Sigmoid colon (tissue), 3 donors: ENCODE data around the gene NUCKS1.
A peak's percentile ranks its signal among the peaks of the same experiment; 100 is the strongest.

Experiments used
- POLR2A ChIP-seq, 2 donors: fragments of 450-650 bp; IDR thresholded peaks; one replicate each; pipeline ENCODE4 v1.6.1; 2016; ENCODE audit warnings: antibody characterized with exemption in 2 of 2, mild to moderate bottlenecking in 2 of 2, moderate library complexity in 2 of 2
- TF ChIP-seq, protein P1 (sequence below), 4 experiments: fragments of 450-650 bp in 3 of 4; fragments of 200-600 bp in 1 of 4; IDR thresholded peaks; one replicate each; pipeline ENCODE4 v1.5.1; 2016 to 2019; ENCODE audit warnings: antibody characterized with exemption in 4 of 4, mild to moderate bottlenecking in 3 of 4, moderate library complexity in 2 of 4

DNA sequence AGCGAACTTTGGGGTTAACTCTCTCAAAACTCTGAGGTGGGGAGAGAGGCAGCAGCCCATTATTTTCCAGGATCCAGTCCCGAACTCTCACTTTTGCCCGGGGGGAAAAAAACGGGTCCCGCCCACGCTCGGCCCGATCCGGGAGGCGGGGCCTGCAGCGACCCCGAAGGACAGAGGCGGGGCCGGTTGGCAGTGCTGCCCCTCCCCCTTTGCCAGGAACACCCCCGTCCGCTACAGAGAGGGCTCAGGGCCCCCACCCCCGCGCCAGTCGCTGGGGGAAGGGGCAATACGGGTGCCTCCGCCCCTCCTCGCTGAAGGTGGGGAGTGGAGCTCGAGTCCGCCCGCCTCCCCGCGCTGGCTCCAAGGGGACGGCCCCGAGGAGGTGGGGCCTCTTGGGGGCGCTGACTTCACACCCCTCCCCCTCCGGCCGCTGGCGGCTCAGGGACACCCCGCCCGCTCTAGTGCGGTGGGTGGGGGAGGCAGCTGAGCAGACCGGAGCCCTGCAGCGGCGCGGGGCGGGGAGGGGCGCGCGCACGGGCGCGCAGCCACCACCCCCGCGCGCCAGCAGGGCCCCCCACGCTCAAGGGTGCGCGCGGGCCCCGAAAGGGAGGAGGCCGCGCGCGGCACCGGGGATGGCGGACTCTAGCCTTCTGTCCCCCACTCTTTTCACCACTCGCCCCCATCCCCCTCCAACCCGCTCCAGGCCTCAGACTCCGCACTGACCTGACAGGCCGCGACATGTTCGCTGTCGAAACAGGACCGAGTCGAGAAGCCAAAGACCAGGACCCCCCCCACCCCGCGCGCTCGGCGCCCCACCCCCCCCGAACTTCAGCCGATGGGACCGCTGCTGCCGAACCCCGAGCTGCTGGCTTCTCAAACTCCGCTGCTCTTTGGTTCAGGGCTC lies 496 bp downstream of the NUCKS1 start:
- TF ChIP-seq, protein P1, sequence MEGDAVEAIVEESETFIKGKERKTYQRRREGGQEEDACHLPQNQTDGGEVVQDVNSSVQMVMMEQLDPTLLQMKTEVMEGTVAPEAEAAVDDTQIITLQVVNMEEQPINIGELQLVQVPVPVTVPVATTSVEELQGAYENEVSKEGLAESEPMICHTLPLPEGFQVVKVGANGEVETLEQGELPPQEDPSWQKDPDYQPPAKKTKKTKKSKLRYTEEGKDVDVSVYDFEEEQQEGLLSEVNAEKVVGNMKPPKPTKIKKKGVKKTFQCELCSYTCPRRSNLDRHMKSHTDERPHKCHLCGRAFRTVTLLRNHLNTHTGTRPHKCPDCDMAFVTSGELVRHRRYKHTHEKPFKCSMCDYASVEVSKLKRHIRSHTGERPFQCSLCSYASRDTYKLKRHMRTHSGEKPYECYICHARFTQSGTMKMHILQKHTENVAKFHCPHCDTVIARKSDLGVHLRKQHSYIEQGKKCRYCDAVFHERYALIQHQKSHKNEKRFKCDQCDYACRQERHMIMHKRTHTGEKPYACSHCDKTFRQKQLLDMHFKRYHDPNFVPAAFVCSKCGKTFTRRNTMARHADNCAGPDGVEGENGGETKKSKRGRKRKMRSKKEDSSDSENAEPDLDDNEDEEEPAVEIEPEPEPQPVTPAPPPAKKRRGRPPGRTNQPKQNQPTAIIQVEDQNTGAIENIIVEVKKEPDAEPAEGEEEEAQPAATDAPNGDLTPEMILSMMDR (IDR thresholded peaks at IDR 0.05): no peak
- TF ChIP-seq POLR2A (IDR thresholded peaks at IDR 0.05): peak in 1 of 2 donors; percentile 41
